ENCODE results near the gene C16orf82. TPM values are rescaled to one million over a fixed set of nuclear protein-coding genes. Genes with fewer than 3 reads are reported as not detected.
A peak's percentile ranks its signal among the peaks of the same experiment; 100 is the strongest.

C16orf82 gene
- total and polyA plus RNA-seq, 2 of the 8 experiments (the other 6 are each of a cell fraction or from before 2014, with no cell fraction given): not detected

DNA sequence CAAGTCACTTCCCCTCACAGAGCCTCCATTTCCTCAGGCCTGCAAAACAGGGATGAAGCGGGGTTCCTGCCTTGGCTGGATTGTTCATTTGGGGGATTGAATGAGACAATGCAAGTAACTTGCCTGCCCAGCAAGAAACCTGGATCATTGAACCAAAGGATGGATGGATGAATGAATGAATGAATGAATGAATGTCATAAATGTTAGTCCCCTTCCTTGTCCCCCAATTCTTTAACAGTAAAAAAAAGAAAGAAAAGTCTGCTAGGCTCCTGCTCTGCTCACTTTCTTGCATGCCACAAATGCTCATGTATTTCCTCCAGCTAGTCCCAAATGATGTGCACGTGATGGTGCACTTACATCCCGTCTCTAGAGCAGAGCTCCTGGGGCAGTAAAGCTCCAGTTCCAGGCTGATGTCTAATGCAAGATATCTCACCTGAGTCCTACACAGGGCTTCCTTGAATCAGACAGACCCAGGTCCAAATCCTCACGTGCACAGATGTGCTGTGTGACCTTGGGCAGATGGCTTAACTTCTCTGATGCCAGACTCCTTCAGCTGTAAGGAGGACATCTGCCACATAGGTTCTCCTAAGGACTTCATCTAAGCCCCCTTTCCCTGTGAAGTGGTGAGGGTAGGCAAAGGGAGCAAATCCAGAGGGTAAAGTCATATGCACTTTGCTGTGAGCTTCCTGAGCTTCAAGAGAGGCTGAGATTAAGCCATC lies 45.5 kb downstream of the C16orf82 start:
- CTCF ChIA-PET (ENCODE audit: partially characterized antibody): interaction anchor here (0.6 kb wide), 1 partner anchor 145 kb away, joined by 3 read pairs; no protein-coding TSS in a partner anchor
- 94% methylated on average over 4 of the region's 4 CpGs; no CpG with 5 or more reads in 1 of the 2 experiments for WGBS, 2 experiments (ENCODE audit: extremely low coverage in 1 of 2, insufficient coverage in 1 of 2, insufficient read length in 1 of 2, insufficient replicate concordance in 2 of 2, low coverage in 1 of 2, low lambda C conversion rate in 2 of 2, missing lambda C conversion rate in 1 of 2)
- no peak for FAIRE-seq
- TF ChIP-seq TBP (IDR thresholded peaks at IDR 0.05; ENCODE audit: low read depth, low read length) (no peak), SRF (IDR thresholded peaks at IDR 0.05; ENCODE audit: low read depth, low read length) (no peak), SP2 (IDR thresholded peaks at IDR 0.05; ENCODE audit: low read length) (no peak)

More for the DNA sequence above, 45.5 kb downstream of the C16orf82 start:
- Histone ChIP-seq H4K91ac (replicated peaks; ENCODE audit: insufficient read length, low read length) (no peak overlapping the region), H3K56ac (replicated peaks; ENCODE audit: insufficient read length, low read depth, low read length) (no peak overlapping the region), H3K27me3 (replicated peaks in 1 of 4; ENCODE audit: control insufficient read depth in 3 of 4, extremely low read depth in 1 of 4, insufficient read depth in 3 of 4, low read length in 3 of 4) (no peaks in the 10 kb centered on the region), H2BK15ac (ENCODE audit: low read length) (0 out of 2 replicates have a peak overlapping the region, but pooled peaks have one; percentile 46), H3K23me2 (ENCODE audit: low read depth, low read length) (peaks cover 3% of the 10 kb centered on the region; the same call in 1 of the 2 replicates), H4K5ac (ENCODE audit: insufficient read length, low read depth, low read length) (no peak overlapping the region), H3K4me2 (ENCODE audit: insufficient read depth in 1 of 2, low read depth in 2 of 2, low read length in 2 of 2) (no peak overlapping the region), H3K9ac (replicated peaks in 1 of 4; ENCODE audit: extremely low read depth in 1 of 4, low read depth in 3 of 4, low read length in 3 of 4) (no peak overlapping the region), H3K27ac (ENCODE audit: low read depth, low read length) (no peak overlapping the region), H2BK12ac (ENCODE audit: low read depth, low read length) (no peak overlapping the region), H3K4me1 (replicated peaks in 1 of 4; ENCODE audit: control insufficient read depth in 3 of 4, insufficient read depth in 4 of 4, low read length in 3 of 4) (peaks cover 0 to 6% (median 1%) of the 10 kb centered on the region in 4 experiments; a peak in 5 of 7 replicates), H3K79me2 (ENCODE audit: control insufficient read depth in 1 of 2, insufficient read depth in 2 of 2, low read length in 2 of 2) (no peaks in the 10 kb centered on the region), H2BK5ac (ENCODE audit: low read depth, low read length) (no peak overlapping the region; the same call in 1 of the 2 replicates), H3K18ac (ENCODE audit: extremely low read depth, low read length) (no peak overlapping the region), H3K4me3 (ENCODE audit: extremely low read depth in 1 of 4, insufficient read depth in 2 of 4, low read depth in 3 of 4, low read length in 4 of 4) (no peak overlapping the region), H3K14ac (ENCODE audit: insufficient read length) (no peak overlapping the region), H3K23ac (ENCODE audit: insufficient read length) (no peak overlapping the region), H2AK5ac (ENCODE audit: low read depth, low read length) (no peak overlapping the region), H4K8ac (ENCODE audit: extremely low read depth, insufficient read depth, low read length) (no peak overlapping the region), H4K20me1 (replicated peaks in 1 of 2; ENCODE audit: control insufficient read depth in 1 of 2, insufficient read depth in 2 of 2, low read length in 2 of 2) (no peaks in the 10 kb centered on the region), H2BK120ac (replicated peaks; ENCODE audit: low read depth, low read length) (no peak overlapping the region), H3K36me3 (ENCODE audit: control insufficient read depth in 2 of 4, insufficient read depth in 4 of 4, low read length in 3 of 4) (no peaks in the 10 kb centered on the region), H3K9me3 (ENCODE audit: insufficient read depth in 2 of 2, low read depth in 1 of 2, low read length in 1 of 2) (0 out of 4 replicates have a peak, but pooled peaks cover 0 to 3% of the 10 kb centered on the region in 2 experiments), H2BK20ac (ENCODE audit: low read length) (no peak overlapping the region), H3K4ac (replicated peaks; ENCODE audit: insufficient read length, low read depth, low read length) (no peak overlapping the region), H2AFZ (ENCODE audit: low read length) (no peak overlapping the region), H3K79me1 (ENCODE audit: low read depth, low read length) (no peaks in the 10 kb centered on the region)
- DNase-seq (ENCODE audit: low read depth in 1 of 2, low spot score in 2 of 2): no peak
- POLR2A ChIA-PET (ENCODE audit: partially characterized antibody): no interaction called here
